Measurements from ENCODE around the gene GOSR1. TPM values are rescaled to one million over a fixed set of nuclear protein-coding genes. Genes with fewer than 3 reads are reported as not detected.

The GOSR1 gene
- total RNA-seq, 1 experiment from 2014 or later = 12.0 TPM

Other genes starting within 250 kb of the GOSR1 start
- not detected in 2 replicates for gene SLC6A4, start 241.7 kb upstream of the GOSR1 start, total RNA-seq (2014; rRNA removed; shearing (Covaris generic))
- gene BLMH, start 185.5 kb upstream of the GOSR1 start, total RNA-seq (2014; rRNA removed; shearing (Covaris generic)) = 55.0 and 63.6 TPM in 2 replicates
- gene TMIGD1, start 143.4 kb upstream of the GOSR1 start, total RNA-seq (2014; rRNA removed; shearing (Covaris generic)) = not detected in 2 replicates
- gene CPD, start 98.5 kb upstream of the GOSR1 start, total RNA-seq (2014; rRNA removed; shearing (Covaris generic)) = 25.9 and 49.0 TPM in 2 replicates